Peyer's patch (tissue), 4 donors: ENCODE data around the gene PTOV1. TPM values are rescaled to one million over a fixed set of nuclear protein-coding genes. Genes with fewer than 3 reads are reported as not detected.

Experiments used
- DNase-seq, 3 donors: peaks; one replicate each; pipeline ENCODE4 v3.0.0-alpha.2; 2017 to 2019
- H3K27ac ChIP-seq, 4 donors: fragments of 200-600 bp; sonication (generic); one replicate each; pipeline ENCODE4 v1.5.1; 2016 to 2019
- H3K27me3 ChIP-seq, 2 donors: fragments of 200-600 bp; sonication (generic); one replicate each; pipeline ENCODE4 v1.5.1; 2019
- H3K36me3 ChIP-seq, 3 donors: fragments of 200-600 bp; sonication (generic); one replicate each; pipeline ENCODE4 v1.5.1; 2016 to 2019
- H3K4me1 ChIP-seq, 4 donors: fragments of 200-600 bp; sonication (generic); one replicate each; pipeline ENCODE4 v1.5.1; 2016 to 2019
- H3K4me3 ChIP-seq, 4 donors: fragments of 200-600 bp; sonication (generic); 1 replicate in 3 of 4; 2 replicates in 1 of 4; pipeline ENCODE4 v1.5.1; 2016 to 2019; ENCODE audit warnings: mild to moderate bottlenecking in 1 of 4
- H3K9me3 ChIP-seq, 4 donors: fragments of 200-600 bp; sonication (generic); one replicate each; pipeline ENCODE4 v1.5.1; 2016 to 2019; ENCODE audit warnings: mild to moderate bottlenecking in 1 of 4
- CTCF ChIP-seq, 6 experiments: fragments of 450-650 bp in 4 of 6; fragments of 200-600 bp in 2 of 6; sonication (generic) in 1 of 6; IDR thresholded peaks; one replicate each; pipeline ENCODE4 v1.5.1; 2017 to 2019; ENCODE audit warnings: antibody characterized with exemption in 6 of 6, mild to moderate bottlenecking in 3 of 6, moderate library complexity in 1 of 6
- POLR2A ChIP-seq, 2 donors: fragments of 450-650 bp; IDR thresholded peaks; one replicate each; pipeline ENCODE4 v1.5.1; 2017; ENCODE audit warnings: antibody characterized with exemption in 2 of 2, mild to moderate bottlenecking in 2 of 2, moderate library complexity in 2 of 2
- total RNA-seq, 4 donors: library from RNA; depleted of rRNA; stranded (reverse); fragments of >200 nt; gene quantifications; one replicate each; pipeline ENCODE4 v1.1.0, GENCODE V29; 2016

PTOV1 gene
- total RNA-seq, 4 donors from 2014 or later: 80.0 to 153 (median 95.9) TPM

- TF ChIP-seq POLR2A (IDR thresholded peaks at IDR 0.05): no peak
- TF ChIP-seq CTCF (IDR thresholded peaks at IDR 0.05): no peak
- peaks cover 0 to 27% (median 4%) of the 10 kb centered on the region in 4 donors for H3K4me1 ChIP-seq
- peak overlapping the region in 2 of 4 donors; percentile 75 to 78 for H3K4me3 ChIP-seq
- H3K36me3 ChIP-seq: peaks cover 0 to 51% (median 4%) of the 10 kb centered on the region in 3 donors
- no peaks in the 10 kb centered on the region for H3K27me3 ChIP-seq
- no peak for DNase-seq
- H3K9me3 ChIP-seq: no peaks in the 10 kb centered on the region
- peak overlapping the region in 3 of 4 donors; percentile 92 to 98 (median 94) for H3K27ac ChIP-seq
Observed at GRCh38 chr19:49878744-49879070, 27.7 kb downstream of the PTOV1 start.

- no peak for DNase-seq
- peaks cover 0 to 58% (median 4%) of the 10 kb centered on the region in 3 donors for H3K36me3 ChIP-seq
- H3K27me3 ChIP-seq: no peaks in the 10 kb centered on the region
- peaks cover 0 to 27% (median 4%) of the 10 kb centered on the region in 4 donors for H3K4me1 ChIP-seq
- H3K9me3 ChIP-seq: no peaks in the 10 kb centered on the region
- no peak for TF ChIP-seq CTCF (IDR thresholded peaks at IDR 0.05)
- no peak for TF ChIP-seq POLR2A (IDR thresholded peaks at IDR 0.05)
- no peak overlapping the region for H3K27ac ChIP-seq
- no peak overlapping the region for H3K4me3 ChIP-seq
Observed at GRCh38 chr19:49879243-49879963, 28.4 kb downstream of the PTOV1 start.

GRCh38 chr19:49880162-49880869 is 29.4 kb downstream of the PTOV1 start:
- Histone ChIP-seq H3K27ac (peak overlapping the region in 1 of 4 donors; percentile 20), H3K27me3 (no peaks in the 10 kb centered on the region), H3K36me3 (peaks cover 0 to 67% (median 4%) of the 10 kb centered on the region in 3 donors), H3K4me1 (peaks cover 0 to 17% (median 4%) of the 10 kb centered on the region in 4 donors), H3K9me3 (no peaks in the 10 kb centered on the region), H3K4me3 (no peak overlapping the region)
- TF ChIP-seq CTCF (IDR thresholded peaks at IDR 0.05): no peak
- TF ChIP-seq POLR2A (IDR thresholded peaks at IDR 0.05): no peak
- DNase-seq: peak in 1 of 3 donors; percentile 76

GRCh38 chr19:49881186-49881585 is 30.2 kb downstream of the PTOV1 start:
- no peak for TF ChIP-seq CTCF (IDR thresholded peaks at IDR 0.05)
- no peak for TF ChIP-seq POLR2A (IDR thresholded peaks at IDR 0.05)
- Histone ChIP-seq H3K4me3 (no peak overlapping the region), H3K9me3 (no peaks in the 10 kb centered on the region), H3K36me3 (peaks cover 0 to 72% (median 4%) of the 10 kb centered on the region in 3 donors), H3K27me3 (no peaks in the 10 kb centered on the region), H3K4me1 (peaks cover 0 to 12% (median 2%) of the 10 kb centered on the region in 4 donors), H3K27ac (no peak overlapping the region)
- no peak for DNase-seq

GRCh38 chr19:49881672-49882394 is 30.9 kb downstream of the PTOV1 start:
- no peaks in the 10 kb centered on the region for H3K27me3 ChIP-seq
- no peaks in the 10 kb centered on the region for H3K9me3 ChIP-seq
- H3K4me3 ChIP-seq: no peak overlapping the region
- H3K36me3 ChIP-seq: peaks cover 0 to 78% (median 4%) of the 10 kb centered on the region in 3 donors
- peaks cover 0 to 12% (median 2%) of the 10 kb centered on the region in 4 donors for H3K4me1 ChIP-seq
- no peak for TF ChIP-seq POLR2A (IDR thresholded peaks at IDR 0.05)
- no peak for TF ChIP-seq CTCF (IDR thresholded peaks at IDR 0.05)
- H3K27ac ChIP-seq: no peak overlapping the region
- no peak for DNase-seq
